LNCaP clone FGC (cell line): ENCODE measurements around the gene RAB28.

Experiments
- DNase-seq: peaks from one replicate; pipeline ENCODE4 v3.0.0-alpha.2; 2011; ENCODE audit warnings: low read depth
- H3K4me3 ChIP-seq: 2 replicates; pipeline ENCODE4 v1.5.1; 2011; ENCODE audit warnings: mild to moderate bottlenecking, low read depth, low read length, control low read depth
- CTCF ChIP-seq: IDR thresholded peaks from 2 replicates; pipeline ENCODE4 v1.5.1; 2012; ENCODE audit warnings: mild to moderate bottlenecking; ENCODE audit not compliant: control insufficient read depth, insufficient read depth; ENCODE audit errors: extremely low read depth

The RAB28 gene

GRCh38 chr4:13325744-13326143 is 158.4 kb downstream of the RAB28 start:
- H3K4me3 ChIP-seq = no peak overlapping the region
- DNase-seq = no peak
- TF ChIP-seq CTCF = no peak

- no peak overlapping the region for H3K4me3 ChIP-seq
- no peak for TF ChIP-seq CTCF
- no peak for DNase-seq
These were observed 160.2 kb downstream of the RAB28 start for GRCh38 chr4:13323921-13324320.

GRCh38 chr4:13322681-13323101 is 161.4 kb downstream of the RAB28 start:
- no peak for TF ChIP-seq CTCF
- no peak overlapping the region for H3K4me3 ChIP-seq
- no peak for DNase-seq
